ENCODE data around the gene MRRF.

The MRRF gene

GRCh38 chr9:122377241-122378164 is 112.8 kb downstream of the MRRF start:
- DNase-seq (ENCODE audit: extremely low read depth in 1 of 2, low read depth in 1 of 2), result no peak

GRCh38 chr9:122378236-122378635 is 113.6 kb downstream of the MRRF start:
- no peak for DNase-seq (ENCODE audit: extremely low read depth in 1 of 2, low read depth in 1 of 2)

- no peak for DNase-seq (ENCODE audit: extremely low read depth in 1 of 2, low read depth in 1 of 2)
Measured at GRCh38 chr9:122379340-122379739, 114.7 kb downstream of the MRRF start.

GRCh38 chr9:122380293-122380692 is 115.6 kb downstream of the MRRF start:
- no peak for DNase-seq (ENCODE audit: extremely low read depth in 1 of 2, low read depth in 1 of 2)

Measured in stimulated activated CD8-positive, alpha-beta memory T cell treated with anti-CD3 and anti-CD28 coated beads, Interleukin-7, amount 100 ng/mL, for 48 hours (primary cell).